ENCODE measurements around the gene ADRM1.

Gene ADRM1

GRCh38 chr20:62356589-62357186, 53.9 kb downstream of the ADRM1 start:
- DNase-seq, result no peak

GRCh38 chr20:62357187-62357667, 54.4 kb downstream of the ADRM1 start:
- peak; percentile 93 for DNase-seq

- DNase-seq, result no peak
These were observed 54.9 kb downstream of the ADRM1 start for GRCh38 chr20:62357681-62358080.
